Ectodermal cell (in vitro differentiated cells): ENCODE results near the gene HDDC3.

ENCODE experiments used
- H3K27ac ChIP-seq: 2 replicates; pipeline ENCODE4 v1.7.0; 2013; ENCODE audit warnings: mild to moderate bottlenecking, low read depth, low read length; ENCODE audit not compliant: insufficient read depth, poor library complexity, severe bottlenecking
- H3K27me3 ChIP-seq: 2 replicates; pipeline ENCODE4 v1.7.0; 2013; ENCODE audit warnings: mild to moderate bottlenecking, low read length; ENCODE audit not compliant: insufficient read depth, control insufficient read depth, poor library complexity, severe bottlenecking
- H3K36me3 ChIP-seq: one replicate; pipeline ENCODE4 v1.7.0; 2013; ENCODE audit warnings: low read length; ENCODE audit not compliant: control insufficient read depth, insufficient read depth
- H3K4me1 ChIP-seq: one replicate; pipeline ENCODE4 v1.7.0; 2013; ENCODE audit warnings: low read length; ENCODE audit not compliant: control insufficient read depth, insufficient read depth
- H3K4me3 ChIP-seq: 2 replicates; pipeline ENCODE4 v1.7.0; 2013; ENCODE audit warnings: low read depth, low read length, control low read depth; ENCODE audit not compliant: insufficient read depth
- H3K9me3 ChIP-seq: 2 replicates; pipeline ENCODE4 v1.7.0; 2013; ENCODE audit warnings: mild to moderate bottlenecking, low read length, moderate library complexity; ENCODE audit not compliant: control insufficient read depth
- WGBS, 2 experiments: methylation state at CpG; one replicate each; pipeline ENCODE4 v1.1.7; 2013; ENCODE audit warnings: missing lambda C conversion rate in 2 of 2; 5-methylcytosine and 5-hydroxymethylcytosine counted together

HDDC3 gene

GRCh38 chr15:90889736-90890456 lies 42.5 kb downstream of the HDDC3 start:
- Histone ChIP-seq H3K36me3 (no peaks in the 10 kb centered on the region), H3K27ac (no peak overlapping the region), H3K4me1 (peaks cover 6% of the 10 kb centered on the region), H3K4me3 (no peak overlapping the region), H3K9me3 (no peaks in the 10 kb centered on the region), H3K27me3 (no peaks in the 10 kb centered on the region)
- WGBS, 2 experiments: 71 to 77% methylated on average over 30 to 31 of the region's 31 CpGs

GRCh38 chr15:90889313-90889730 lies 43.0 kb downstream of the HDDC3 start:
- Histone ChIP-seq H3K4me1 (peaks cover 12% of the 10 kb centered on the region), H3K9me3 (no peaks in the 10 kb centered on the region), H3K27ac (no peak overlapping the region), H3K36me3 (no peaks in the 10 kb centered on the region), H3K4me3 (no peak overlapping the region), H3K27me3 (no peaks in the 10 kb centered on the region)
- 90 to 91% methylated on average over 18 of the region's 18 CpGs for WGBS, 2 experiments

GRCh38 chr15:90887037-90887481 lies 45.3 kb downstream of the HDDC3 start:
- 94 to 97% methylated on average over 13 of the region's 13 CpGs for WGBS, 2 experiments
- Histone ChIP-seq H3K27me3 (no peaks in the 10 kb centered on the region), H3K36me3 (no peaks in the 10 kb centered on the region)

GRCh38 chr15:90886291-90886614 lies 46.1 kb downstream of the HDDC3 start:
- H3K9me3 ChIP-seq: no peaks in the 10 kb centered on the region
- no peaks in the 10 kb centered on the region for H3K27me3 ChIP-seq
- WGBS, 2 experiments: 64 to 70% methylated on average over 4 of the region's 5 CpGs
- peaks cover 23% of the 10 kb centered on the region for H3K4me1 ChIP-seq
- H3K36me3 ChIP-seq: no peaks in the 10 kb centered on the region
- no peak overlapping the region for H3K4me3 ChIP-seq
- H3K27ac ChIP-seq: no peak overlapping the region

More at GRCh38 chr15:90887037-90887481, 45.3 kb downstream of the HDDC3 start:
- Histone ChIP-seq H3K27ac (no peak overlapping the region), H3K9me3 (no peaks in the 10 kb centered on the region), H3K4me3 (no peak overlapping the region), H3K4me1 (peaks cover 23% of the 10 kb centered on the region)

- no peaks in the 10 kb centered on the region for H3K27me3 ChIP-seq
- no peak overlapping the region for H3K27ac ChIP-seq
- no peaks in the 10 kb centered on the region for H3K9me3 ChIP-seq
- H3K4me3 ChIP-seq: no peak overlapping the region
- WGBS, 2 experiments: 79 to 80% methylated on average over 22 to 23 of the region's 23 CpGs
- no peaks in the 10 kb centered on the region for H3K36me3 ChIP-seq
- peaks cover 23% of the 10 kb centered on the region for H3K4me1 ChIP-seq
Measured at GRCh38 chr15:90885432-90886290, 46.7 kb downstream of the HDDC3 start.

GRCh38 chr15:90884719-90885431 lies 47.5 kb downstream of the HDDC3 start:
- Histone ChIP-seq H3K4me1 (peaks cover 18% of the 10 kb centered on the region), H3K27ac (no peak overlapping the region), H3K27me3 (no peaks in the 10 kb centered on the region), H3K9me3 (no peaks in the 10 kb centered on the region), H3K4me3 (peak overlapping the region; percentile 14), H3K36me3 (no peaks in the 10 kb centered on the region)
- 76 to 77% methylated on average over 16 of the region's 16 CpGs for WGBS, 2 experiments

GRCh38 chr15:90883976-90884718 lies 48.2 kb downstream of the HDDC3 start, which contains the start of gene FES:
FES (plus strand) TSS chr15:90884504; CDS start chr15:90885046, 542 bp downstream.
- H3K36me3 ChIP-seq: peaks cover 4% of the 10 kb centered on the region
- H3K4me1 ChIP-seq: peaks cover 18% of the 10 kb centered on the region
- H3K27ac ChIP-seq: no peak within 1 kb of the TSS
- 15 to 17% methylated on average over 58 of the region's 58 CpGs for WGBS, 2 experiments
- H3K27me3 ChIP-seq: no peaks in the 10 kb centered on the region
- no peaks in the 10 kb centered on the region for H3K9me3 ChIP-seq
- H3K4me3 ChIP-seq: peak within 1 kb of the TSS; percentile 14

GRCh38 chr15:90883526-90883975 lies 48.8 kb downstream of the HDDC3 start:
- Histone ChIP-seq H3K27me3 (no peaks in the 10 kb centered on the region), H3K27ac (no peak overlapping the region), H3K36me3 (peaks cover 4% of the 10 kb centered on the region), H3K4me1 (peaks cover 18% of the 10 kb centered on the region), H3K9me3 (no peaks in the 10 kb centered on the region), H3K4me3 (no peak overlapping the region)
- WGBS, 2 experiments: 79 to 84% methylated on average over 7 of the region's 7 CpGs

- no peaks in the 10 kb centered on the region for H3K27me3 ChIP-seq
- H3K9me3 ChIP-seq: no peaks in the 10 kb centered on the region
- no peak overlapping the region for H3K27ac ChIP-seq
- H3K4me3 ChIP-seq: no peak overlapping the region
- 93 to 95% methylated on average over 13 of the region's 13 CpGs for WGBS, 2 experiments
- peaks cover 18% of the 10 kb centered on the region for H3K4me1 ChIP-seq
- peaks cover 4% of the 10 kb centered on the region for H3K36me3 ChIP-seq
Measured at GRCh38 chr15:90882781-90883525, 49.4 kb downstream of the HDDC3 start.
